ENCODE measurements around the gene FZD4.

Gene FZD4

DNA sequence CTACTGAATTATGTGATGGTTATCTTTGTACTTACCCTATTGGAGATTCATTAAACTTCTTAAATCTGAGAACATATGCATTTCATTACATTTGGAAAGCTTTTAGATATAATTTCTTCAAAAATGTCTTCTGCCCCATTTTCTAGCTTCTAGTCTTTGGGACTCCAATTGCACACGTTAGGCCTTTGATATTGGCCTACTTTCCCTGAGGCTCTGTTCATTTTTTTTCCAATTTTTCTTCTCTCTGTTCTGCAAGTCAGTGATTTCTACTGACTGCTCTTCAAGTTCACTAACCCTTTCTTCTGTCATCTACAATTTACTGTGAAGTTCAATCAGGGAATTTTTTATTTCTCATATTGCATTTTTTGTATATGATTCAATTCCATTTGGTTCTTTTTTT, 43.0 kb downstream of the FZD4 start:
- no peak for DNase-seq (ENCODE audit: low spot score)

DNA sequence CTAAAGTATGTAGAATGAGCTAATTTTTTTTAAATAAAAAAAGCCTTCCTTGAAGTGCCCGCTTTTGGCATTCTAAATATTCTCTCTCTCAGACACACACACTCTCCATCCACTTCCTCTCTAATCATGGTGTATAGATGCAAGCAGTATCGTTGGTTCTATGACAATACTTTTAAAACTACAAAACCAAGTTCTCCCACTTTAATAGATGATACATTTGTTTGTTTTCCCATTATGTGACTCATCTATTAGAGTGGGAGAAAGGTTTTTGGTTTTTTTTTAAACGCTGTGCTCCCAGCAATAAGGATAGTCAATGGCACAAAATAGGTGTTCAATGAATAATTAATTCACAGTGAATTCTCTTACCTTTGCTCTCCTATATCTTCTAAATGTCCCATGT, 44.6 kb downstream of the FZD4 start:
- no peak for DNase-seq (ENCODE audit: low spot score)

DNA sequence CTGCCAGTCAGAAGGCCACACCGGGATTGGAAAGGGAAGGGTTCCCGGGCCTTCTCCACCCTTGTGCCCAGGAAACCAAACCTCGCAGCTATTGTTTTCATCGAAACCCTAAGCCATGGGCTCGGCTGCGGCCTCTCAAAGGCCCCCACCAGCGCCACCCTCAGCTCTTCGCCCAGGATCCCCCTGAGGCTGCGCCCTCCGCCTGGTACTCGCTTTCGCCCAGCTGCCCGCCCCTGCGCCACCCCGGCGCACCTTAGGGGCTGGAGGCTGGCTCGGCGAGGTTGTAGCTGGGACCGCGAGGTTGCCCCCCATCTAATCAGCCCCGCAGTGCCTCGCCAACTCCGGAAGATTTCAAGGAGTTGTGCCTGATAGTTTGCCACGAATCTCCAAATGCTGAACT, 49.0 kb downstream of the FZD4 start:
- no peak for DNase-seq (ENCODE audit: low spot score)

DNA sequence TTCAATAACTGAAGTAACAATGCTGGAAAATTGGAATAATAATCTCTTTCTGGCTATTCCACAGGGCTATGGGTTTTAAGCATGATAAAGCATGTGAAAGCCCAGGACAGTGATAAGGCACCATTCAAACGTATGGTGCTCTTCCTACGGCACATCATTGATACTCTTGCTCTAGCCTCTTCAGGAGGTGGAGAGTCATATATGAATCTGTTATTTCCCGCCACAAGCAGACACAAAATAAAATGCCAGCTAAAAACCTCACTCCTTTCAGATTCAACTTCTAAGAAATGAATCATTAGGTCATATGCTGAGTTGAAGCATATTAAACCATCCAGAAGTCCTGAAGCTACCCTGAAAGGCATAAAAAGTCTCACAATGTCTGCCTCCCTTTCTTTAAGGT, 49.9 kb downstream of the FZD4 start:
- DNase-seq (ENCODE audit: low spot score) = no peak

DNA sequence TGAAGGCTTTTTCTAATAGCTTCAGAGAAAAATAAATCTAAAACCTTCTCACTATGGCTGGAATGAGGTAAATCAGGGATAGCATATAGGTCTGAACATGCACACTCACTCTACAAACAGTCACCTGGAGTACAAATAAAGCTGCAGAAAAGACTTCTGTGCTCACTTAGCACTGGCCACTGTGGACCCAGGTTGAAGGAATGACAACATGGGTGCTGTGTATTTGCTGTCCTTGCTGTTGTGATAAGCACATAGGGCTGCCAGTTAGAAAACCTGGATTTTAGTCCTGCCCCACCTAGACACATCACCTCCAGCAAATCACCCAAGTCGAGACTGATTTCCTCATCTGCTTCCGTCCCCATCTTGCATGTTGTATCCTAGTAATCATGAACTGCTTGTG, 51.2 kb downstream of the FZD4 start:
- no peak for DNase-seq (ENCODE audit: low spot score)

DNA sequence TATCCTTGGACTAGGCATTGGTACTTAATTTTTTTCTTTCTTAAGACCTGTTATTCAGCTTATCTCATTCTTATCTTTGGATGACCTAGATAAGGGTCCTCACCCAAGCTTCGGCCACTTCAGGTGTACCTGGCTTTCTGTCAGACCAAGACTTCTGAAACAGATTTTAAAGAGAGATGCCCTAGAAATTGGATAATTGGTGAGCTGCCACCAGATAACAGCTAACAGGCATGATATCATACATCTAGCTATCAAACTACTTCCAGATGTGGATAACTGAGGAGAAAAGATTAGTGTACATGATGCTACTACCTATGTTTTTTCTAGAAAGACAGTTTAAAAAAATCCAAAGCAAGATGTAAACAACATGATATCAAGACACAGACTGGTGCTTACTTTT, 52.9 kb downstream of the FZD4 start:
- no peak for DNase-seq (ENCODE audit: low spot score)

DNA sequence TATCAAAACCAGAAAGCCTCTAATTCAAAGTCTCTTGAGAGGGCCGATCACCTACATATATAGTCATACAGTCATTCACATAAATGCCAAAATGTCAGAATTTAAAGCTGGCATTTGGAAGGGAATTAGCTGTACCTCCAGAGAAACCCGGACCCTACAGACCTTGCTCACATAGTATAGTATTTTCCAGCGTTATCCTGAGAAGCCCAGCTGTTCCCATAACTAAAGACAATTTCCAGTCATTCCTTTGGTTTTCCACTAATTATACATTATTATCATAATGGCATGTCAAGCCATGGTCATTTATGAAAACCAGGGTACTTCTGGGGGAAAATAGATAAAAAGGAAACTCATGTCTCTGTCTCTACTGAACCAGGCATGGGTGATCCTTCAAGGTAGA, 53.6 kb downstream of the FZD4 start:
- no peak for DNase-seq (ENCODE audit: low spot score)

DNA sequence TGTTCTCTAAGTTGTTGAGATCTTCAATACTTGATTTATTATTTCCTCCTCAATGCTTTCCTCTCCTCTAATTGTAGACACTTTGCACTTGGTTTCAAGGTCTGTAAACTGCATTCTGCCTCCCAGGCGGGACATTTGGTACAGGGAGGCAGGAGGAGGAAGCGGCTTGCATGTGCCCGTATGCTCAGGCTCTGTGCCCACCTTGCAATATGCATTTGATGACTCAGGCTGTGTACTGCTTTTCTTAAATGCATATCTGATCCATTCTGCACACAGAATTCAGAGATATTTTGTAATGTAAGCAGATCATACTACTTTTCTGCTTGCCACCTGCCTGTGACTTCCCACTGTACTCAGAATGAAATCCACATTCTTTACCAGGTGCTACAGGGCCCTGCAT, 55.0 kb downstream of the FZD4 start:
- no peak for DNase-seq (ENCODE audit: low spot score)

DNA sequence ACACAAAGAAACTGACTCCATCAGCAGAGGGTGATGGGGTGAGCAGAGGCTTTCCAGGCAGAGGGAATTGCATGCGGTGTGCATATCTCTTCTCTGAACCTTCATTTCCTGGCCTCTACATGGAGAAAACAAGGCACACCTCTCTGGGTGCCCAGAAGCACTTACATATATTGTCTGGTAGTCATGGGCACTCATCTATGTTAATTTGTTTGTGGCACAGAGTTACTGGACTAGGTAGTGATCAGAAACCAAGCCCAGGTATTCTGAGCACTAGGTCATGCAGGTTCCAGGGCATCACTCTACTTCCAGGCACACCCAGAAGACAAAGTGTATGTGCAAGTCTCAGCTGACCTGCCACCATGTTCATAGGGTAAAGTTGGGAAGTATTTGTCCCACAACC, 56.5 kb downstream of the FZD4 start:
- no peak for DNase-seq (ENCODE audit: low spot score)

DNA sequence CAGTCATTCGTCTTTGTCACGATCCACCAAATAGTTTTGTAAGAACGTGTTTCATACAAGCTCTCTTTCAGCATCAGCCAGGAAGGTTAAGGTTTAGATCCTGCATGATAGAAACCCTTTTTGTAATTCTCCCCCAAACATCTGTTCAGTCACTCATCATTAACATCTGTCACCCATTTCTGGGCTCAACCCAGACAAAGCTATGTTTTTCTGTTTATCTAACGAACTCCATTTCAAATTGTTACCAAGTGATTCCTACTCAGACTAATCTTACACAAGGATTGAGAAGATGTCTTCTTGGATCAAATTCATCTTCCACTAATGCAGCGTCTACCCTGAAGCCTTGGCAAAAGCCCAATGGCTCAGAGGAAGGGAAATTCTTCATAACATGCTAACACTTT, 58.8 kb downstream of the FZD4 start:
- DNase-seq (ENCODE audit: low spot score) = no peak

Data from putamen (tissue), 1 donor.